IPS-NIHi7 (cell line): ENCODE results near the gene TOPBP1.
"Not testable (repeated sequence)": the region's sequence is repeated elsewhere in the genome, so short reads cannot be mapped to it uniquely, and the experiment has no call there.

Experiments
- DNase-seq: peaks from one replicate; pipeline ENCODE4 v3.0.0; 2012; ENCODE audit warnings: mixed read lengths; ENCODE audit errors: extremely low spot score

Gene TOPBP1

GRCh38 chr3:133570937-133571320 is 90.8 kb downstream of the TOPBP1 start:
- DNase-seq, result no peak

- no peak for DNase-seq
Observed at GRCh38 chr3:133570139-133570936, 91.4 kb downstream of the TOPBP1 start.

- no peak for DNase-seq
Observed at GRCh38 chr3:133568294-133569014, 93.3 kb downstream of the TOPBP1 start.

- DNase-seq, result no peak
Observed at GRCh38 chr3:133563816-133564215, 97.9 kb downstream of the TOPBP1 start.

GRCh38 chr3:133563186-133563591 is 98.6 kb downstream of the TOPBP1 start:
- DNase-seq, result no peak

GRCh38 chr3:133562376-133562775 is 99.4 kb downstream of the TOPBP1 start:
- DNase-seq, result no peak

GRCh38 chr3:133561679-133562078 is 100.1 kb downstream of the TOPBP1 start:
- DNase-seq, result no peak

GRCh38 chr3:133551589-133551988 is 110.2 kb downstream of the TOPBP1 start:
- DNase-seq, result not testable (repeated sequence)
